Neuron (in vitro differentiated cells): Measurements from ENCODE around the gene NTMT1.

Experiments
- H2AFZ ChIP-seq: one replicate; pipeline ENCODE4 v1.6.1; 2013; ENCODE audit warnings: low read depth, mild to moderate bottlenecking, inconsistent platforms, low read length, moderate library complexity
- H3K27me3 ChIP-seq: one replicate; pipeline ENCODE4 v1.6.1; 2013; ENCODE audit warnings: low read length; ENCODE audit not compliant: insufficient read depth
- H3K36me3 ChIP-seq: one replicate; pipeline ENCODE4 v1.6.1; 2013; ENCODE audit warnings: low read length; ENCODE audit not compliant: insufficient read depth
- H3K4me1 ChIP-seq: one replicate; pipeline ENCODE4 v1.6.1; 2013; ENCODE audit warnings: low read length; ENCODE audit not compliant: insufficient read depth
- H3K4me3 ChIP-seq: 2 replicates; pipeline ENCODE4 v1.5.1; 2013; ENCODE audit warnings: mild to moderate bottlenecking, low read length, moderate library complexity
- H3K9me3 ChIP-seq: one replicate; pipeline ENCODE4 v1.6.1; 2013; ENCODE audit warnings: low read length

The NTMT1 gene

DNA sequence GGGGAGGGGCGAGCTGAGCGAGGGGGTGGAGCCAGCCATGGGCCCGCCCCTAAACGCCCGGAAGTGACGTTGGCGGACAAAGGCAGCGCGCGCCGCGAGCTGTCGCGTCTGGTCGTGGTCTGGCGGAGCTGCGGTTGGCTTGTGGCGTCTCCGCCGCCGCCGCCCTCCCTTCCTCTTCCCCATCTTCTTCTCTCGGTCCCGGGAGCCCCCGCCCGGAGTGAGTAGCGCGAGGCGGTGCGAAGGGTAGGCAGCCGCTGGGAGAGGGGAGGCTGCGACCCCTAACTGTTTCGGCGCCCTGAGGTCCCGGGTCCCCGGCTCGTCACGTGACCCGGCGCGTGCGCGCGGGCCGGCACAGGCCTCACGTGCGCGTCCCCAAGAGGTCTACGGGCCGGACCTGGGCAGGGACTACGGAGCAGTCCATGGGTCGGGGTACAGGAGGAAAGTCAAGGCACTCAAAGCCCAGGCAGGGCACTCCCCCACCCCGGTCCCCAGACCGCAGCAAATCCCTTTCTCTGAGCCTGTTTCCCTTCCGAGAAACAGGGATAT, at the start of gene NTMT1:
Gene NTMT1, plus strand, starts transcription at position 85 of the 546 bp plus-strand sequence. CDS start 6,541 bp downstream, outside the sequence.
- H3K4me1 ChIP-seq, result peaks cover 28% of the 10 kb centered on the region

DNA sequence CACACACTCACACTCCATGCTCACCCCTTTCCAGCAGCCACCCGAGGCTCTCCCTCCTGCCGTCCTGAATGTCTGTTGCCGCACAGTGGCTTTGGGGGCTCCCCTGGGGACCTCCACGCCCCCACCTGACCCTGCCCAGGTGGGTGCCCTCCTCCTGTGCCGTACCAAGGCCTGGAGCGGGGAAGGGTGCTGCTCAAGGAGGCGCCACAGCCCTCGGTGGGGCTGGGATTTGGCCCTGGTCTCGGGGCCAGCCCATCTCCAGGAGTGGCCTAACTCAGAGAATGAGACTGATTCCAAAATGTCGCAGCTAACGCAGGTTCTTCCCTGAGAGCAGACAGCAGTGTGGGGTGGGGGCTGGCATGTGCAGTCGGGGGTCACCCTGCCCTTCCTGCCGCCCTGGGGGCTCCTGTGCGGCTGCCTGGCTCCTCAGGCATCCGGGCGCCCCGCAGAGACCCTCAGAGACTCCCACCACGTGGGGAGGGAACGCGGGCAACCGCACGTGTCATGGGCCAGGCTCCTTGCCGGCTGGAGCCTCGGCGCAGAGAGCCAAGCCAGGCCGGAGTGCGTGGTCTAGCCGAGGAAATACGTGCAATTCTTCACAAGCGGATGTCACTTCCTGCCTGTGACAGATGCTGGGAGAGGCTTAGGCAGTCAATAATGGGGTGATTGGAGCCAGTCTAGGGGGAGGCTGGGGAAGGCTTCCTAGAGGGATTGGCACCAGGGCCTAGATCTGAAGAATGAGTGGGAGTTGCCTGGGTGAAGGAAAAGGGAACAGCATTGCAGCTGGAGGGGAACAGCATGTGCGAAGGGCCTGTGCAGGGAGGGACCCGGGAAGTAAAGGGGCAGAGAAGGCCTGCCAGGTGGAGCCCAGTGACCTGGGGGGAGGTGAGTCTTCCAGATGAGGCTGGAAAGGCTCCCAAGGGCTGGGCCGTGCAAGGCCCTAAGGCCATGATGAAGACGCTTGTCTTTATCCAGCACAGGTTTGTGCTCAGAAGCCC, 49.1 kb upstream of the NTMT1 start:
- Histone ChIP-seq H2AFZ (no peak overlapping the region), H3K9me3 (peaks cover 5% of the 10 kb centered on the region), H3K36me3 (no peaks in the 10 kb centered on the region), H3K4me1 (no peaks in the 10 kb centered on the region), H3K4me3 (no peak overlapping the region), H3K27me3 (no peaks in the 10 kb centered on the region)

More for the DNA sequence above, at the start of gene NTMT1:
- Histone ChIP-seq H3K9me3 (no peaks in the 10 kb centered on the region), H3K4me3 (peak within 1 kb of the TSS; percentile 94), H3K36me3 (peaks cover 3% of the 10 kb centered on the region), H3K27me3 (peaks cover under 1% of the 10 kb centered on the region), H2AFZ (no peak within 1 kb of the TSS)

DNA sequence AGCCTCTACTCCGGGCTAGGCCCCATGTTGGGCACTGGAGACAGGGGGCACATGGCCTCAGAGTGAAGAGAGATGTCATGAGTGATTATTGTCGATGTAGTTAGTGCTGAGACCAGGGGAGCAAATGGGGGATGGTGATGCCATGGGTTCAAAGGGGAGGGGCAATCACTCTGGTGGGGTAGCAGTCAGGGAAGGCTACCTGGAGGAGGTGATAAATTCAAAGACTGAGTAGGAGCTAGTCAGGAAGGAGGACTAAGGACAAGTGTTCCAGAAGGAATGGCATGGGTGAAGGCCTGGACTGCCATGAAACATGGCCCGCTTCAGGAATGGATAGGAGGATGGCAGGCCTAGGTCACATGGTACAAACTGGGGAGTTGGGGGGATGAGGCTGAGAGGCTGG, 46.7 kb upstream of the NTMT1 start:
- no peaks in the 10 kb centered on the region for H3K36me3 ChIP-seq

GRCh38 chr9:129580211-129580915, 45.6 kb upstream of the NTMT1 start:
- Histone ChIP-seq H3K27me3 (no peaks in the 10 kb centered on the region), H3K4me3 (no peak overlapping the region), H3K4me1 (no peaks in the 10 kb centered on the region), H3K9me3 (peaks cover 5% of the 10 kb centered on the region), H3K36me3 (no peaks in the 10 kb centered on the region), H2AFZ (no peak overlapping the region)

More for the DNA sequence above, 46.7 kb upstream of the NTMT1 start:
- no peaks in the 10 kb centered on the region for H3K4me1 ChIP-seq
- peaks cover 5% of the 10 kb centered on the region for H3K9me3 ChIP-seq
- H3K27me3 ChIP-seq, result no peaks in the 10 kb centered on the region
- H3K4me3 ChIP-seq, result no peak overlapping the region
- no peak overlapping the region for H2AFZ ChIP-seq

DNA sequence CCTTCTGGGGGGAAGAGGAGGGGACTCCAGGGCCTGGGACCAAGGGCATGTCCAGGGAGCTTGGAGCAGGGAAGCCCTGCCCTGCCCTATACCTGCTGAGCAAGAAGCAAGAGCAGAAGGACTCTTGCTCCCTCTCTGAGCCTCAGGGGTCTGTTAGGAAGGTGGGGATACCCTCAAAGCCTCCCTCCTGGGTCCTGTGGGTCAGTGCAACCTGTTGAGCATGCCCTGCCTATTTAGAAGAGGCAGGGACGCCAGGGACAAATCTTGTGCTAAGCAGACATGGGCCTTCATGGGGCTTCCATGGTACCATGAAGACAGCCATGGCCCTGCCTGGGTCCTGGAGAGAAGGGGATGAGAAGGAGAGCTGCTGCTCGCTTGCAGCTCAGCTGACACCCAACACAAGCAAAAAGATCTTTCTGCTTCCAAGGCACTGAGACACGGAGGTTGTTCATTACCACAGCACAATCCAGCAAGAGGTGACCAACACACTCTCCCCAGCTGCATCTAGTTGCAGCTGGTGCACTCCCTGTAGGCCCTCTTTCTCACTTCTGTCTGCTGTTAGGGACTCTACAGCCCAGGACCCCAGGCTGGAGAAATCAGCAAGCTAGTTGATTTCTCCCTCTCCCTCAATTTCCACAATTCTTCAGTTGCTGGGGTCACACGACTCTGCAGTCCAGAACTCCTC, 44.3 kb upstream of the NTMT1 start:
- Histone ChIP-seq H2AFZ (no peak overlapping the region), H3K36me3 (no peaks in the 10 kb centered on the region)

DNA sequence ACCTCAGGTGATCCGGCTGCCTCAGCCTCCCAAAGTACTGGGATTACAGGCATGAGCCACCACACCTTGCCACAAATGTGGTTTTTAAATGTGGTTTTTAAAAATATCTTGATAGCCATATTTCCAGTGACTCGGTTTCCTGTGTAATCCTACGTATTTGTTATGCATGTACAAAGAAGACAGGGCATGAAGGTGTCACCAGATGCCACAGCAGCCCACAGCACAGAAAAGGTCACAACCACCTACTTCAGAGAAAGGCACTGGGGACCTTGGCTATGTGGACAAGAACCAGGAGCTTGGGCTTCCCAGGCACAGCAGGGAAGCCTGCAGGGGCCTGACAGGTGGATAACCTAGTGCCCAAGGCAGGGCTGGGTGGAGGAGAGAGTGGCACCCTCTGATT, 43.1 kb upstream of the NTMT1 start:
- Histone ChIP-seq H3K9me3 (peaks cover 5% of the 10 kb centered on the region), H3K27me3 (no peaks in the 10 kb centered on the region), H2AFZ (no peak overlapping the region), H3K4me1 (no peaks in the 10 kb centered on the region), H3K36me3 (no peaks in the 10 kb centered on the region), H3K4me3 (no peak overlapping the region)

More for the DNA sequence above, 44.3 kb upstream of the NTMT1 start:
- Histone ChIP-seq H3K4me3 (no peak overlapping the region), H3K4me1 (no peaks in the 10 kb centered on the region), H3K9me3 (peaks cover 5% of the 10 kb centered on the region), H3K27me3 (no peaks in the 10 kb centered on the region)

DNA sequence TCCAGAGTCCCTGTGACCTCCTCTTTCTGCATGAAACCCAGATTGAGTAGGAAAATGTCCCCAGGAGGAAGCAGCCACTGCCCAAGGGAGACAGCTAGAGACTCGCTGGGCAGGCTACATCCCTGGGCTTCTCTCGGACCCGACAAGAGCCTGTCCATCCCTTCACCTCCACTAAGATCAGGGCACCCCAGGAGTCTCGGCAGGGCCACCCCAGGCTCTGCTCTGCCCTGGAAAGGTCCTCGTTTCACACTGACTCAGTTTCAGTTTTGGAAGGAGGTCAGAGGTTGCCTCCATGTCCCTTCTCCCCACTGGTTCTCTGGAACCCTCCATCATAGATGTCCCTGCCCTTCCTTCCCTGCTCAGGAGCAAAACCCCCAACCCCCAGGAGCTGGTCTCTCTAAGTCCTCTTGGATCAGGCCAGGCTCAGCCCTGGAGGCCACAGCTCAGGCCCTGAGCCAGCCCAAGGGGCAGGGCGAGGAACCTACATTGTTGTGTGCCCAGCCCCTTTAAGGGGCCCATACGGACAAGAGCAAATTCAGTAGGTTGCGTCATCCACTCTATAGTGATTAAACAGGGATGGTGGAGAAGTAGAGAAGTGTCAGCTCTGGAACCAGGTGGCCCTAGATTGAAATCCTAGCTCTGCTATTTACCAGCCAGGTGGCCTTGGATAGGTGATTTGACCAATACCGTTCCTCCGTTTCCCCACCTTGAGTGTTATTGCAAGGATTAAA, 42.5 kb upstream of the NTMT1 start:
- no peaks in the 10 kb centered on the region for H3K36me3 ChIP-seq
- H3K4me3 ChIP-seq, result no peak overlapping the region

DNA sequence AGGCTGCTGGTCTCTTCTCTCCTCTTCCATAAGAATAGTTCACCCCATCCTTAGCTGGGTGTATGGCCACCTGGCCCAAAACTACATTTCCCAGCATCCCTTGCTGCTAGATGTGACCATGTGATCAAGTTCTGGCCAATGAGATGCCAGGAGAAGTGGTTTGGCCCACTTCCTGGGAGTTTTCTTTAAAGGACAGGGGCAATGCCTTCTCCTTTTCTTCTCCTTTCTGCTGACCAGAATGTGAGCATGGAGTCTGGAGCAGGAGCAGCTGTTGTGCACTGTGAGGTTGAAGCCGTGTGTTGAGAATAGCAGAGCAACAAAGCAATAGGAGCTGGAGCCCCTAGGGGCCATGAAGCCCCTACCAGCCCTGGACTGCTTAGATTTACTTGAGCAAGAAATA, 41.8 kb upstream of the NTMT1 start:
- Histone ChIP-seq H3K4me1 (no peaks in the 10 kb centered on the region), H3K4me3 (no peak overlapping the region), H3K36me3 (no peaks in the 10 kb centered on the region), H2AFZ (peak overlapping the region; percentile 26), H3K9me3 (peaks cover 5% of the 10 kb centered on the region), H3K27me3 (no peaks in the 10 kb centered on the region)

More for the DNA sequence above, 42.5 kb upstream of the NTMT1 start:
- no peak overlapping the region for H2AFZ ChIP-seq
- H3K27me3 ChIP-seq, result no peaks in the 10 kb centered on the region
- no peaks in the 10 kb centered on the region for H3K4me1 ChIP-seq
- H3K9me3 ChIP-seq, result peaks cover 5% of the 10 kb centered on the region

GRCh38 chr9:129585352-129585751, 40.6 kb upstream of the NTMT1 start:
- Histone ChIP-seq H2AFZ (no peak overlapping the region), H3K9me3 (peaks cover 5% of the 10 kb centered on the region), H3K4me1 (no peaks in the 10 kb centered on the region), H3K4me3 (no peak overlapping the region), H3K27me3 (no peaks in the 10 kb centered on the region), H3K36me3 (no peaks in the 10 kb centered on the region)

DNA sequence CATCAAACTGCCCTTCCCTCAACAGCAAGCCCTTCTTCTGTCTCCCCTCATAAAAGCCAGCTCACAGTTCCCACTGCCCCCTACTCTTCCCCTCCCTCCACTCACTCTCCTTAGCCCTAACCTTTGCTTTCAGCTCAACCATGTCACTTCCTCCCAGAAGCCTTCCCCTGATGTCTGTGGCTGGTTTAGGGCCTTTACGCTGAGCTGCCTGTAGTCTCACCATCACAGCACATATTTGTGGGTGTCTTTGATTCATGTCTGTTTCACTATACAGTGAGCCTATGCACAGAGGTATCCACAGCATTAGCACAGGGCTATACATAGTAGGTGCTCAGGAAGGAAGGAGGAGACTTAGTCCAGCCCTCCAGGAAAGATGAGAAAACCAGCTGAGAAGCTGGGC, 39.7 kb upstream of the NTMT1 start:
- no peak overlapping the region for H3K4me3 ChIP-seq
- H3K36me3 ChIP-seq, result no peaks in the 10 kb centered on the region
- H3K27me3 ChIP-seq, result no peaks in the 10 kb centered on the region
- H3K9me3 ChIP-seq, result no peaks in the 10 kb centered on the region
- no peaks in the 10 kb centered on the region for H3K4me1 ChIP-seq
- H2AFZ ChIP-seq, result no peak overlapping the region

- Histone ChIP-seq H2AFZ (no peak overlapping the region), H3K4me3 (no peak overlapping the region)
Observed at GRCh38 chr9:129586685-129587084, 39.3 kb upstream of the NTMT1 start.

More at GRCh38 chr9:129586685-129587084, 39.3 kb upstream of the NTMT1 start:
- Histone ChIP-seq H3K36me3 (no peaks in the 10 kb centered on the region), H3K9me3 (no peaks in the 10 kb centered on the region), H3K27me3 (no peaks in the 10 kb centered on the region), H3K4me1 (no peaks in the 10 kb centered on the region)
